C4-2B (cell line): Measurements from ENCODE around the gene CDV3.

Experiments
- ZFX ChIP-seq: fragments of 450-650 bp; IDR thresholded peaks from 2 replicates; pipeline ENCODE4 v1.6.1; 2017
- TF ChIP-seq, protein P1 (sequence below): fragments of 450-650 bp; conservative IDR thresholded peaks from 2 replicates; pipeline ENCODE4 v1.5.1; 2017; ENCODE audit warnings: mild to moderate bottlenecking

DNA sequence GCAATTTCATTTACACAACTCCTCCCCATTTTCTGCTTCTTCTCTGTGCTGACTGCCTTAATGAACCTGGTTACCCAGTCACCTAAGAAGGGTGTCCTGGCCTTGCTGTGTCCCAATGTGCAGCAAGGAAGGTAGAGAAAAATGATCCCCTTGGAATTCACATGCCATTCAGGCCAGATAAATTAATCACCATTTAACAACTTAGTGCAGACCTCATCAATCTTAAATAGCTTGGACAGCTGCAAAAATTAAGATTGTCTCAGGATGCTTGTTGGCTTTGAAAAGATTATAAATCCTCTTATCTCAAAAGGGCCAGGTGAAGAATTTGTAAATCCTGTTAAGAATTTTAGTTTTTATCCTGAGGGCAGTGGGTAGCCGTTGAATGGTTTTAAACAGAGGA, 9.7 kb upstream of the CDV3 start:
- TF ChIP-seq, protein P1, sequence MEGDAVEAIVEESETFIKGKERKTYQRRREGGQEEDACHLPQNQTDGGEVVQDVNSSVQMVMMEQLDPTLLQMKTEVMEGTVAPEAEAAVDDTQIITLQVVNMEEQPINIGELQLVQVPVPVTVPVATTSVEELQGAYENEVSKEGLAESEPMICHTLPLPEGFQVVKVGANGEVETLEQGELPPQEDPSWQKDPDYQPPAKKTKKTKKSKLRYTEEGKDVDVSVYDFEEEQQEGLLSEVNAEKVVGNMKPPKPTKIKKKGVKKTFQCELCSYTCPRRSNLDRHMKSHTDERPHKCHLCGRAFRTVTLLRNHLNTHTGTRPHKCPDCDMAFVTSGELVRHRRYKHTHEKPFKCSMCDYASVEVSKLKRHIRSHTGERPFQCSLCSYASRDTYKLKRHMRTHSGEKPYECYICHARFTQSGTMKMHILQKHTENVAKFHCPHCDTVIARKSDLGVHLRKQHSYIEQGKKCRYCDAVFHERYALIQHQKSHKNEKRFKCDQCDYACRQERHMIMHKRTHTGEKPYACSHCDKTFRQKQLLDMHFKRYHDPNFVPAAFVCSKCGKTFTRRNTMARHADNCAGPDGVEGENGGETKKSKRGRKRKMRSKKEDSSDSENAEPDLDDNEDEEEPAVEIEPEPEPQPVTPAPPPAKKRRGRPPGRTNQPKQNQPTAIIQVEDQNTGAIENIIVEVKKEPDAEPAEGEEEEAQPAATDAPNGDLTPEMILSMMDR = no peak
- TF ChIP-seq ZFX = no peak
